Heart left ventricle (tissue), 13 donors: ENCODE results near the gene MYO7A.

Experiments
- CTCF ChIP-seq, 12 donors: fragments of 200-600 bp; sonication (generic) in 4 of 12; IDR thresholded peaks; one replicate each; pipeline versions ENCODE4 v1.5.0 to v1.8.0; 2018 to 2022; ENCODE audit warnings: antibody characterized with exemption in 12 of 12, mild to moderate bottlenecking in 5 of 12
- POLR2A ChIP-seq, 2 donors: fragments of 450-650 bp; IDR thresholded peaks; one replicate each; pipeline ENCODE4 v1.6.1; 2017; ENCODE audit warnings: antibody characterized with exemption in 2 of 2, mild to moderate bottlenecking in 2 of 2, moderate library complexity in 2 of 2
- donor health status: ischemic (EF 13 %, LVEDD 7.1; RV severe dilation, severe dysfunction).
- donor health status: DM: no; HTN: yes; CAD: no.
- donor health status: DM: no; HTN: no; CAD: no.
- donor health status: ischemic (EF 25% LVEDD 6.9; RV normal size, moderate dysfunction).
- donor health status: ischemic (EF 25% LVEDD 5.7; RV mildly dilated, moderate dysfunction).
- donor health status: ischemic (EF 35%, LVEDD 5.7; RV mildly dilated, moderate dysfunction).
- donor health status: nonischemic (EF 11% LVEDD 7.7; RV severe dilation, severe dysfunction).
- donor health status: DM: yes; HTN: yes; CAD: no.
- donor health status: PGD.
- donor health status: ischemic (EF 29% LVEDD 5.4; RV normal size, mild dysfunction).
- donor health status: nonischemic (EF 23%, LVEDD 6.1; RV moderate dilation, normal function).

GRCh38 chr11:77096591-77097019 is 31.4 kb upstream of the MYO7A start:
- TF ChIP-seq CTCF (IDR thresholded peaks at IDR 0.05) (no peak), POLR2A (IDR thresholded peaks at IDR 0.05) (no peak)
